Fibroblast of pulmonary artery (primary cell): ENCODE measurements around the gene ARHGAP23.
"Not testable (repeated sequence)": the region's sequence is repeated elsewhere in the genome, so short reads cannot be mapped to it uniquely, and the experiment has no call there.

Experiments used
- DNase-seq: peaks from one replicate; pipeline ENCODE4 v3.0.0-alpha.2; 2010; ENCODE audit warnings: low read depth
- H3K4me3 ChIP-seq: replicated peaks from 2 replicates; pipeline ENCODE4 v1.5.1; 2011; ENCODE audit warnings: low read depth, mild to moderate bottlenecking, control low read depth, low read length, moderate library complexity
- TF ChIP-seq, protein P1 (sequence below): IDR thresholded peaks from 2 replicates; pipeline ENCODE4 v1.5.1; 2011; ENCODE audit warnings: mild to moderate bottlenecking, control low read depth, low read length, inconsistent platforms; ENCODE audit errors: missing control alignments

The ARHGAP23 gene

DNA sequence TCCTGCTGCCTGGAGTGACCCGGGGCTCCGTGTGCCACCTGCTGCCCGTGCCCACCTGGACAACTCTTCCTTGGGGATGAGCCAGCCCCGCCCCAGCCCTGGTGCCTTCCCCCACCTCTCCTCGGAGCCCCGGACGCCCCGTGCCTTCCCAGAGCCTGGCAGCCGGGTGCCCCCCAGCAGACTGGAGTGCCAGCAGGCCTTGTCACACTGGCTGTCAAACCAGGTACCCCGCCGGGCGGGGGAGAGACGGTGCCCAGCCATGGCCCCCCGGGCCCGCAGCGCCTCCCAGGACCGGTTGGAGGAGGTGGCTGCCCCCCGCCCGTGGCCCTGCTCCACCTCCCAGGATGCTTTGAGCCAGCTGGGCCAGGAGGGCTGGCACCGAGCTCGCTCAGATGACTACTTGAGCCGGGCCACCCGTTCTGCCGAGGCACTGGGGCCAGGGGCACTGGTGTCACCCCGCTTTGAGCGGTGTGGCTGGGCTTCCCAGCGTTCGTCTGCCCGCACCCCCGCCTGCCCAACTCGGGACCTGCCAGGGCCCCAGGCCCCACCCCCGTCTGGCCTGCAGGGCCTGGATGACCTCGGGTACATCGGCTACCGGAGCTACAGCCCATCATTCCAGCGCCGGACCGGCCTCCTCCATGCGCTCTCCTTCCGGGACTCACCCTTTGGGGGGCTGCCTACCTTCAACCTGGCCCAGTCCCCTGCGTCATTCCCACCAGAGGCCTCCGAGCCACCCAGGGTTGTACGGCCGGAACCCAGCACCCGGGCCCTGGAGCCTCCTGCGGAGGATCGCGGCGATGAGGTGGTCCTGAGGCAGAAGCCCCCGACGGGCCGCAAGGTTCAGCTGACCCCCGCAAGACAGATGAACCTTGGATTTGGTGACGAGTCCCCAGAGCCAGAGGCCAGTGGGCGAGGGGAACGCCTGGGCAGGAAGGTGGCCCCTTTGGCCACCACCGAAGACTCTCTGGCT lies 38.4 kb downstream of the ARHGAP23 start:
- TF ChIP-seq, protein P1, sequence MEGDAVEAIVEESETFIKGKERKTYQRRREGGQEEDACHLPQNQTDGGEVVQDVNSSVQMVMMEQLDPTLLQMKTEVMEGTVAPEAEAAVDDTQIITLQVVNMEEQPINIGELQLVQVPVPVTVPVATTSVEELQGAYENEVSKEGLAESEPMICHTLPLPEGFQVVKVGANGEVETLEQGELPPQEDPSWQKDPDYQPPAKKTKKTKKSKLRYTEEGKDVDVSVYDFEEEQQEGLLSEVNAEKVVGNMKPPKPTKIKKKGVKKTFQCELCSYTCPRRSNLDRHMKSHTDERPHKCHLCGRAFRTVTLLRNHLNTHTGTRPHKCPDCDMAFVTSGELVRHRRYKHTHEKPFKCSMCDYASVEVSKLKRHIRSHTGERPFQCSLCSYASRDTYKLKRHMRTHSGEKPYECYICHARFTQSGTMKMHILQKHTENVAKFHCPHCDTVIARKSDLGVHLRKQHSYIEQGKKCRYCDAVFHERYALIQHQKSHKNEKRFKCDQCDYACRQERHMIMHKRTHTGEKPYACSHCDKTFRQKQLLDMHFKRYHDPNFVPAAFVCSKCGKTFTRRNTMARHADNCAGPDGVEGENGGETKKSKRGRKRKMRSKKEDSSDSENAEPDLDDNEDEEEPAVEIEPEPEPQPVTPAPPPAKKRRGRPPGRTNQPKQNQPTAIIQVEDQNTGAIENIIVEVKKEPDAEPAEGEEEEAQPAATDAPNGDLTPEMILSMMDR = no peak
- DNase-seq = no peak
- H3K4me3 ChIP-seq = no peak overlapping the region

DNA sequence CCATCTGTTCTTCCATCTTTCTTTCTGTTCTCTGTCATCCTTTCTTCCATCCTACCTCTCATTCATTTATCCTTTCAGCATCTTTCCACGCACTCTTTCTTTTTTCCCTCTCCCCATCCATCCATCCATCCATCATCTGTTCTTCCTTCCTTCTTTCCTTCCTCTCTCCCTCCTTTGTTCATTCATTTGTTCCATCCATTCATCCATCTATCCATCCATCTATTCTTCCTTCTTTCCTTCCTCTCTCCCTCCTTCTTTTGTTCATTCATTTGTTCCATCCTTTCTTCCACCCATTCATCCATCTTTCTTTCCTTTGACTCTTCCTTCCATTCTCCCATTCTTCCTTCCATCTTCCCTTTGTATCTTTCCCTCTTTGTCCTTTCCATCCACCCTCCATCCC lies 39.2 kb downstream of the ARHGAP23 start:
- H3K4me3 ChIP-seq = no peak overlapping the region
- TF ChIP-seq, protein P1 = no peak
- DNase-seq = no peak

DNA sequence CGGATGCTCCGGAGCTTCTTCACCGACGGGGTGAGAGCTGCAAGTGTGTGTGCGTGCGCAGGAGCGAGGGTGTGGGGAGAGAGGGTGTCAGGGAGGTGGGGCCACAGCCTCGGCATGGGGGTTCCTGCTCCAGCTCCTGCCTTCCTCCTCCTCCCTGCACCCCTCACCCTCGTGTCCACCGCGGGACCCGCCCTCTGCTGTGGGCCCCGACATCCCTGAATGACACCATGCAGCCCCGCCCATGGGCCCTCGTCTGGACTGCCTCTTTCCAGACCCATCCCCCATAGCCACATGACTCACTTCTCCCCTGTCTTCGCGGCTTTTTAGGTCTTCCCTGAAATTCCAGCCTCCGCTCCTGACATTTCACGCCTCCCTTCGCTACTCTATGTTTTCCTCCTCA lies 41.6 kb downstream of the ARHGAP23 start:
- TF ChIP-seq, protein P1 = no peak
- H3K4me3 ChIP-seq = no peak overlapping the region
- peak; percentile 70 for DNase-seq

DNA sequence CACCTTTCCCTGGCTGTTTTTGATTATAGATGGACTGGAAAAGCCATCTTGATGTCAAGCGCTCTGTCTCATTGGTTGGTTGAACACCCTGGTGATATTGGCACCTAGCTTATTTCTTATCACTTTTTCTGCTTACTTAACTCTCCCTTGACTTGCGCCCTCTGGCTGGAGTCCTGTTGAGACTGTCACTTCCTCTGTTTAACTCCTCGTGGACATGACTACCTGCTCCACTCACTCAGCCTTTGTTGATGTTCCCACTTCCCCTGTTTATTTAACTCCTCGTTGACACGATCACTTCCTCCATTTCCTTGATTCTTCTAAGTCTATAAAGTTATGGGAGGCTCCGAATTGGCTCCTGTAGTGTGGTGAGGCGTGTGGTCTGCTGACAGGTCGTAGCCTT lies 43.0 kb downstream of the ARHGAP23 start:
- TF ChIP-seq, protein P1 = peak; percentile 17
- DNase-seq, H3K4me3 ChIP-seq: not testable (repeated sequence)

- DNase-seq = peak; percentile 45
- TF ChIP-seq, protein P1 = peak; percentile 23
- not testable (repeated sequence) for H3K4me3 ChIP-seq
These were observed 46.4 kb downstream of the ARHGAP23 start for GRCh38 chr17:38474666-38475065.

GRCh38 chr17:38476549-38476948 lies 48.3 kb downstream of the ARHGAP23 start:
- H3K4me3 ChIP-seq = no peak overlapping the region
- DNase-seq = peak; percentile 42
- TF ChIP-seq, protein P1 = no peak

DNA sequence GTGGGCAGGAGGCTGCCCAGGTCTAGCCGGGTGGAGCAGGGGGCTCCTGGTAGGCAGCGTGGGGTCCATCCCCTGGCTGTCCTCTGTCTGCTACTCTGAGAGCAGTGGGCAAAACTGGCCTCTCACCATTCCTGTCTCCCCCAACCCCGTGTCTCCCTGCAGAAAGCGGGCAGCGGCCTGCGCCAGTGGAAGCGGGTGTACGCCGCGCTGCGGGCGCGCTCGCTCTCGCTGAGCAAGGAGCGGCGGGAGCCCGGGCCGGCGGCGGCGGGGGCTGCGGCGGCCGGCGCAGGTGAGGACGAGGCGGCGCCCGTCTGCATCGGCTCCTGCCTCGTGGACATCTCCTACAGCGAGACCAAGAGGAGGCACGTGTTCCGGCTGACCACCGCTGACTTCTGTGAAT lies 49.2 kb downstream of the ARHGAP23 start:
- DNase-seq = not testable (repeated sequence)

GRCh38 chr17:38477951-38478350 lies 49.7 kb downstream of the ARHGAP23 start:
- not testable (repeated sequence) for H3K4me3 ChIP-seq, DNase-seq

More for the DNA sequence above, 49.2 kb downstream of the ARHGAP23 start:
- not testable (repeated sequence) for H3K4me3 ChIP-seq

DNA sequence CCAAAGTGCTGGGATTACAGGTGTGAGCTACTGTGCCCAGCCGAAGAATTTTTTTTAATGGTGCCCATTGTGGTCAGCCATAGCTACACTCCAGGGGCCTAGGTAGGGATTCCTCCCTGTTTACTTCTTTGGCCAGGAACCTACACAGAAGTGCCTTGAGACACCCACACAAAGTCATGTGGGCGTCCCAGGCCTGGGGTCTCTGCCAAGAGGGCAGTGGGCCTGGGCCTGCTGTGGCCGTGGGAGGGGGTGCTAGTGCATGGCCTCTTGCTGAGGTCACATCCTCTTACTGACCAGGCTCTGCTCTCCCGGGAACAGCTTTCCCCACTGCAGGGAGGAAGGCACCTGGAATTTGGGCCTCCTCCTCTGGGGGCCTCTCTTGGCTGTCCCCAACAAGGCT lies 50.4 kb downstream of the ARHGAP23 start:
- not testable (repeated sequence) for H3K4me3 ChIP-seq, DNase-seq

GRCh38 chr17:38482039-38482699 lies 53.9 kb downstream of the ARHGAP23 start:
- DNase-seq, H3K4me3 ChIP-seq: not testable (repeated sequence)

- not testable (repeated sequence) for H3K4me3 ChIP-seq, DNase-seq
These were observed 54.4 kb downstream of the ARHGAP23 start for GRCh38 chr17:38482700-38483043.
